SH-SY5Y (cell line): ENCODE measurements around the gene STMN1.

Experiments
- GATA2 ChIP-seq: IDR thresholded peaks from 2 replicates; pipeline ENCODE4 v1.6.1; 2011; ENCODE audit warnings: mild to moderate bottlenecking, low read depth, low read length
- GATA3 ChIP-seq: IDR thresholded peaks from 2 replicates; pipeline ENCODE4 v1.6.1; 2011; ENCODE audit warnings: low read depth, mild to moderate bottlenecking, low read length, moderate library complexity

The STMN1 gene

GRCh38 chr1:25858906-25859789 is 47.1 kb downstream of the STMN1 start, which contains the start of gene AUNIP:
AUNIP (minus strand) TSS chr1:25859457; CDS start chr1:25859357, 100 bp downstream.
- no peak for TF ChIP-seq GATA3
- TF ChIP-seq GATA2, result no peak

DNA sequence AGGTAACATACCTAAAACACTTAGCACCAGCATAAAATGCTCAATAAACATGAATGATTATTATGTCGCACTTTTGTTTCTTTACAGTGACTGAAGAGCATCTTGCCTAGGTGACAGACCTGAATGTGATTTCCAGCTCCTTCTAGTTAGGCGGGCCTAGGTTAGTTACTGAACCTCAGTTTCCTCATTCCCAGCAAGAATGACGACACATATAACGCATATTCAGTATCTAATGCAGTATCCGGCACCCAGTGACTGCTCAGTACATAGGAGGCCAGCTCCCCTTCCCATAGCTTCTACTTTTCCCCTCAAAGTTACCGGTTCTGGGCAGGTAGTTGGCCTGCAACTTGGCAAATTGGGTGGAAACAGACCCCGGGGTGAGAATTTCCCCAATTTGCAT is 47.7 kb downstream of the STMN1 start:
- TF ChIP-seq GATA2, result no peak
- TF ChIP-seq GATA3, result no peak

GRCh38 chr1:25856856-25857255 is 49.4 kb downstream of the STMN1 start:
- TF ChIP-seq GATA3 (no peak), GATA2 (no peak)

DNA sequence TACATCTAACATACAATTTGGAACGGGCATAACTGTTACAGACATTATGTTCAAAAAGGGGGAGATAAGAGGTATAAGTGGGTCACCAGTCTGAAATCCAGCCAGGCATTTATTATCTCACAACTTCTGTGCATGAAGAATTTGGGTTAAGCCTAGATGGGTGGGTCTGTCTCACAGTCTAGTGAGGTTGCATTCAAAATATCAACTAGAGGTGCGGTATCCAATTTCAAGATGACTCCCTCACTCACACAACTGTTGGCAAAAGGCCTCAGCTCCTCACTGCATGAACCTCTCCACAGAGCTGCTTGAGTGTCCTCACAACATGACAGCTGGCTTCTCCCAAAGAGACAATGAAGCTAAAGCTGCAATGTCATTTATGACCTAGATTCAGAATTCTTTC is 51.7 kb downstream of the STMN1 start:
- TF ChIP-seq GATA3 (no peak), GATA2 (no peak)
